ENCODE measurements around the gene DDC.
"Not testable (repeated sequence)": the region's sequence is repeated elsewhere in the genome, so short reads cannot be mapped to it uniquely, and the experiment has no call there.

The DDC gene

GRCh38 chr7:50589364-50589763 is 24.2 kb upstream of the DDC start:
- DNase-seq (ENCODE audit: low read depth in 2 of 2): no peak

DNA sequence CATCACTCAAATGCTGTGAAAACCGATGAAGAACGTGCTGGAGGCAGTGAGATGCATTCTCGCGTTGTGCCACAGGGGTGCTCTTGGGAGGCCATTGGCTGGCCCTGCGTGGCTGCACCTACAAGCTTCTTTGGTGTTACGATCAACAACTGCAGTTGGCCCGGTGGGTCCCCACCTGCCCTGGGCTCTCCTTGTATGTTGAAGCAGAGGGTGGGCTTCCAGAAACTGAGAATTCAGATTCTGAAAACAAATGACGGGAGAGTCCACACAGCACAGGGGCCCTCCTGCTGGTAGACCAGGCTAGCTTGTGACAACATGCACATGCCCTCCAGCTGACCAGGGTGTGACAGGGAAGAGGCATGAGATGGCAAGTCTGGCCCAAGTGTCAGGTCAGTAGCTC is 23.7 kb upstream of the DDC start:
- no peak for DNase-seq (ENCODE audit: low read depth in 2 of 2)

- no peak for DNase-seq (ENCODE audit: low read depth in 2 of 2)
Observed at GRCh38 chr7:50587737-50588136, 22.5 kb upstream of the DDC start.

GRCh38 chr7:50584793-50585408 is 19.7 kb upstream of the DDC start:
- no peak for DNase-seq (ENCODE audit: low read depth in 2 of 2)

DNA sequence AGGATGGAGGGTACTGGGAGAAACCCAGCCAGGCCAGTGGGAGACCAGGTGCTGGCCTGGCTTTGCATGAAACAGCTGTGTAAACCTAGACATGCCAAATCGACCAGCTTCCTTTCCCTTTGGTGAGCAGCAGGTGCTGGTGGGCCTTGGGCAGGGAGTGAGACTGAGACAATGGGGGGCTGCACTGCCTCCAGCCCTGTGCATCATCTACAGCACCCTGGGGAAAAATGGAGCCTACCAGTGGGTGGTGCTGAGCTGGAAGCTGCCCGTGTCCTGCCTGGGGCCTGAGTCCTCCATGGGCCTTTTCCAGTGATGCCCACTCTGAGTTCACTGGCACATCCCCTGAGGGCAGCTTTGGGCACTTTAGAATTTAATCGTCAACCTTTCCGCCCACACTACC is 19.2 kb upstream of the DDC start:
- DNase-seq (ENCODE audit: low read depth in 2 of 2): no peak

- not testable (repeated sequence) for DNase-seq (ENCODE audit: low read depth in 2 of 2)
Observed at GRCh38 chr7:50583295-50583694, 18.1 kb upstream of the DDC start.

DNA sequence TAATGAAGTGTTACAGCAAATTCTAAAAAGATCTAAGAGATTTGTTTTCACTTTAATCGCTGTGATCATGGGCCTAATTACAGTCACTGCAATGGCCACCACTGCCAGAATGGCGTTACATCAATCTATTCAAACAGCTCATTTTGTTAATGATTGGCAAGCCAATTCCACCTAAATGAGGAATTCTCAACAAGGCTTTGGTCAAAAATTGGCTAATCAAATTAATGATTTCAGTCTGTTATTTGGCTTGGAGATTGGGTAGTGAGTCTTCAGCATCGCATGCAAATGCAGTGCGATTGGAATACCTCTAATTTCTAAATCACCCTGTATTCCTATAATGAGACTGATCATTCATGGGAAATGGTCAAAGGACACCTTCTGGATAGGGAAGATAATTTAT is 17.1 kb upstream of the DDC start:
- DNase-seq (ENCODE audit: low read depth in 2 of 2): not testable (repeated sequence)

GRCh38 chr7:50580666-50581065 is 15.5 kb upstream of the DDC start:
- not testable (repeated sequence) for DNase-seq (ENCODE audit: low read depth in 2 of 2)

DNA sequence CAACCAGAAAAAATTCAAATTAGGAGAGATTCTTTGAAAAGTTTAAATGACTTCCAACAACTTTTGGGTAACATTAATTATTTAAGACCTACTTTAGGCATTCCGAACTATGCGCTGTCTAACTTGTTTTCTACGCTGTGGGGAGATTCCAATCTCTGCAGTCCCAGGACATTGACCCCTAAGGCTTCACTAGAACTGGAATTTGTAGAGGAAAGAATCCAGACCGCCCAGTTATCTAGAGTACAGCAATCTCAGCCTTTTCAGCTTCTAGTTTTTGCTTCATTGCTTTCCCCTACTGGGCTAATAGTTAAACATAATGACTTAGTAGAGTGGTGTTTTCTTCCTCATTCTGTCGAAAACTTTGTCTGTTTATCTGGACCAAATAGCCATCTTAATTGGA is 14.9 kb upstream of the DDC start:
- DNase-seq (ENCODE audit: low read depth in 2 of 2): no peak

- DNase-seq (ENCODE audit: low read depth in 2 of 2): not testable (repeated sequence)
Observed at GRCh38 chr7:50578105-50578504, 12.9 kb upstream of the DDC start.

DNA sequence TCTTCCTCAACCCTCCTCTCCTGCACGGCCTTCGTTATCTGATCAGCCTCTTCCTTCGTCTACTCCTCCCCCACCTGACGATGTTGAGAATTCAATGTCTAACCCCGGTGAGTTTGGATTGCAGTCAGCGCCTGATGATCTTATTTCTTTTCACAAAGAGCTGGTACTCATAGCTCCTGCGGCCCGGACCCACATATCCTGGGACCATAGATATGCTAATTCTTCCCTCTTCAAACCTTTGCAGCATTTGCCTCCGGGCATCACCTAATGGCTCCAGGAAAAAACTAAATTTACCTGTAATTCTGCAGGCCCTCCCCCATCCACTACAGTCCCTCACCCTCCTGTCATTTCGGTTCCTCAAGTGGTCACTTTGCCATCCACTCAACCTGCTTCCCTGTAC is 12.4 kb upstream of the DDC start:
- no peak for DNase-seq (ENCODE audit: low read depth in 2 of 2)

DNA sequence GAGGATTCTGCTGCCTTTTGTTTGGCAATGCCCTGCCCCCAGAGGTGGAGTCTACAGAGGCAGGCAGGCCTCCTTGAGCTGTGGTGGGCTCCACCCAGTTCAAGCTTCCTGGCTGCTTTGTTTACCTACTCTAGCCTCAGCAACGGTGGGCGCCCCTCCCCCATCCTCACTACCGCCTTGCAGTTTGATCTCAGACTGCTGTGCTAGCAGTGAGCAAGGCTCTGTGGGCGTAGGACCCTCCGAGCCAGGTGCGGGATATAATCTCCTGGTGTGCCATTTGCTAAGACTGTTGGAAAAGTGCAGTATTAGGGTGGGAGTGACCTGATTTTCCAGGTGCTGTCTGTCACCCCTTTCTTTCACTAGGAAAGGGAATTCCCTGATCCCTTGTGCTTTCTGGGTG is 11.2 kb upstream of the DDC start:
- DNase-seq (ENCODE audit: low read depth in 2 of 2): not testable (repeated sequence)

DNA sequence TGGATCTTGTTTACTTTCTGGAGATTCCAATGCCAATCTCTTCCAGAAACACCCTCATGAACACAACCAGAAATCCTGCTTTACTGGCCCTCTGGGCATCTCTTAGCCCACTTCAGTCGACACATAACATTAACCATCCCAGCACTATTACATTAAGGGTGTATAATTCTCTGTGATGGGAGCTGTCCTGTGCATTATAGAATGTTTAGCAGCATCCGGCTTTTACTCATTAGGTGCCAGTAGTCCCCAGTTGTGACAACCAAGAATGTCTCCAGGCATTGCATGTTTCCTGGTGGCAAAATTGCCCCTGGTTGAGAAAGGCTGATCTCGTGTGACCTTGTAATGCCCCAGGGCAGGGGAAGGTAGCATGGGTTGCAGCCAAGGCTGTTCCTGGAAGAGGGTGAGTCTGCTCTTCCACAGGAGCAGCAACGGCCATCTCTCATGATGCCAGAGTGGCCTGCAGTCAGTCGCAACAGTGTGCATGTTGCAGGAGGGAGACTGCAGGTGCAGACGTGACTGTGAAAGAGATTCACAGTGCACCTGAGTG is 2.6 kb upstream of the DDC start:
- no peak for DNase-seq (ENCODE audit: low read depth in 2 of 2)

- DNase-seq (ENCODE audit: low read depth in 2 of 2): no peak
Observed at GRCh38 chr7:50565977-50566376, 772 bp upstream of the DDC start.

GRCh38 chr7:50565559-50565916 is 333 bp upstream of the DDC start:
- no peak for DNase-seq (ENCODE audit: low read depth in 2 of 2)

- no peak for DNase-seq (ENCODE audit: low read depth in 2 of 2)
Observed at GRCh38 chr7:50564171-50564570, 1.0 kb downstream of the DDC start.

GRCh38 chr7:50562136-50562535 is 3.1 kb downstream of the DDC start:
- DNase-seq (ENCODE audit: low read depth in 2 of 2): no peak

- no peak for DNase-seq (ENCODE audit: low read depth in 2 of 2)
Observed at GRCh38 chr7:50560865-50561351, 4.3 kb downstream of the DDC start.

DNA sequence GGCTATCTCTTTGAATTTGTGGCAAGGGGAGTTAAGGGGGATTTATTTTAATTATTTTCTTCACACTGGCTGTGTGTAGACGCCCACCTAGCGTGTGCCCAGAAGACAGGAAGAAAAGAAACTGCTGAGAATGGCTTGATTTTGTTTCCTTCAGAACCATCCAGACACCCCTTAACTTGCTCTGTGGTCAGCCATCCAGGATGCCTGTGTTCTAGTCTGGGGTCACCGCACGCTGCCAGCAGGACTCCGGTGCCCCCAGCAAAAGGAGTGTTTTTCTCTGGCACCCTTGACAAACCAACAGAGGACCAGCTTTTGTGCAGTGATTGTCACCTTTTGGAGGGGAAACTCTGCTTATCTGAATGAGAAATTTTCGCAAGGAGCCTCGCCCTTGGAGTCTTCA is 5.3 kb downstream of the DDC start:
- DNase-seq (ENCODE audit: low read depth in 2 of 2): no peak

GRCh38 chr7:50558294-50559053 is 6.7 kb downstream of the DDC start:
- DNase-seq (ENCODE audit: low read depth in 2 of 2): no peak

DNA sequence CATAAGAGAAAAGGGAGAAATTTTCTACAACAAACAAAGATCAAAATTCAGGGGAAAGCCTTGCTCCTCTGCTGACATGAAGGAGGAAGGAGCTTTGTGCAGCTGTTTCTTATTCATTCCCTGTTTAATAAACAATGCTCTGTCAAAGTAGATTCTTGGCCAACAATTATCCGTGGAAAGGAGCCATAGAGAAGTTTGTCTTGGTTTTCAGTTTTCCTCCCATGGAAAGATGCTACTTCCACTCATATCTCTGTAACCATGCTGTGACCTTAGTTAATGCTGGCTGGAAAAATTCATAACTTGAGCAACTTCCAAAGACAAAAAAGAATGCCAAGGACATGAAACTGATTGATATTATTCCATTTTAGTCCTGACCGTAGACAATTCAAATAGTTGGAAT is 8.1 kb downstream of the DDC start:
- DNase-seq (ENCODE audit: low read depth in 2 of 2): no peak

DNA sequence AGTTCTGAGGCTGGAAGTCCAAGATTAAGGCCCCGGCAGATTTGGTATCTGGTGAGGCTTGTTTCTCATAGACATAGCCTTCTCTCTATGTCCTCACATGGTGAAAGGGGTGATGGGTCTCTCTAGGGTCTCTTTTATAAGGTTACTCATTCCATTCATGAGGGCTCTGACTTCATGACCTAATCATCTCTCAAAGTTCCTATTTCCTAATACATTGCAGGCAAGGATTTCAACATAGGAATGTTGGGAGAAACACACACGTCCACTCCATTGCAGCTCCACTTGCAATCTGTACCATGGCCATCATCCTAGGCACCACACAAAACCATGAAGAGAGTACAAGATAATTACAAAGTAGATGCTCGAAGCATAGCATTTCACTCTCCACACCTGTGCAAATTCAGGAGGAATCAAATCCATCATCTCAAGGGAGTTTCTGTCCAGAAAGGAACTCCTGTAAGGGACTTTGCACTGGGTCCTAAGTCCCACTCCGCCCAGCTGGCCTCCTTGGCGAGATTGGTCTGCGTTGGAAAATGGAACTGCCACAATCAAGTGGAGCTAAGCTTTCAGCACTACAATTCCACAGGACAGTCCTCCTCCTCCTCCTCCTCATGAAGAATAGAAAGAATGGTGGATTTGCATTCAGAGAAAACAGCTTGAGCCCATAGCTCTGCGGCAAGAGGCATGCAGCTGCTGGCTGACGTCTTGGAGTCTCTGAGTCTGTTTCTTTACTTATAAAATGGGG is 8.8 kb downstream of the DDC start:
- DNase-seq (ENCODE audit: low read depth in 2 of 2): no peak
